Activated T-cell treated with anti-CD3 and anti-CD28 coated beads, Interleukin-2, amount 50 U/mL, for 1 hour (primary cell): ENCODE data around the gene GPHN.

Experiments
- DNase-seq: peaks from one replicate; pipeline ENCODE4 v3.0.0-alpha.2; 2020

The GPHN gene

DNA sequence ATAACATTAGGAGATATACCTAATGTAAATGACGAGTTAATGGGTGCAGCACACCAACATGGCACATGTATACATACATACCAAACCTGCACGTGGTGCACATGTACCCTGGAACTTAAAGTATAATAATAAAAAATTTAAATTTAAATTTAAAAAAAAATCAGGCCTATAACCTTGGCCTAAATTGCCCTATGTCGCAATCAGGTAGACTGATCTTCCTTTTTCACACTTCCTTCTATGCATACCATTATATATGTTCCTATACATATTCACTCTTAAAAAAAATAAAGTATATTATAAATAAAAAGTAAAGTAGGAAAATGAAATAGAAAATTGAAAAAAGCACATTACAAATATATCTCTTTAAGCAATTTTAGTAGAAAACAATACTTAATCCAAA is 563.6 kb downstream of the GPHN start:
- DNase-seq = no peak

DNA sequence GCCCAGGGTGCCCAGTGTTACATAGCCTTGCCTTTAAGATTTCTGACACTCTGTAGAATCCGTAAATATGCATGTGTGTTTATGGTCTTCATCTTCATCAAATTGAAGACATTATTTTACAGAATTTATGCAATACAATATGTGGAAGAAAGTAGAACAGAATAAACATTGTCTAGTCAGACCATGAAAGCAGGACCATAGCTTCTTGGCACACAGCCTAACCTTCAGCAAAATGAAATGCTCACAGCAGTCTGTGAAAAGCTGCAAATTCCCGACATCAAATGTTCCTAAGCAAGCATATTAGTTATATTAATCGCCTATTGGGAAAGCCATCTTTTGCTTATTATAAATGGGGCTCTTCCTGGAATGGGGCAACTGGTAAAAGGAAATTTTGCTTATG is 570.0 kb downstream of the GPHN start:
- DNase-seq = no peak

DNA sequence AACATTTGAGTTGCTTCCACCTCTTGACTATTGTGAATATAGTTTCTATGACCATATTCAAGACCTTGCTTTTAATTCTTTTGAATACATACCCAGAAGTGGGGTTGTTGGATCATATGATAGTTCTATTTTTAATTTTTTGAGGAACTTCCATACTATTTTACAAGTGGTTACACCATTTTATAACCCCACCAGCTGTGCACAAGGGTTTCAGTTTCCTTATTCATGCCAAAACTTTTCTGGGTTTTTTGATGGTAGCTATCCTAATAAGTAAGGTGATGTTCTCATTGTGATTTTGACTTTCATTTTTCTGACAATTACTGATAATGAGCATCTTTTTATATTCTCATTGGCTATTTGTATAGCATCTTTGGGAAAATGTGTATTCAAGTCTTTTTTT is 571.9 kb downstream of the GPHN start:
- no peak for DNase-seq

DNA sequence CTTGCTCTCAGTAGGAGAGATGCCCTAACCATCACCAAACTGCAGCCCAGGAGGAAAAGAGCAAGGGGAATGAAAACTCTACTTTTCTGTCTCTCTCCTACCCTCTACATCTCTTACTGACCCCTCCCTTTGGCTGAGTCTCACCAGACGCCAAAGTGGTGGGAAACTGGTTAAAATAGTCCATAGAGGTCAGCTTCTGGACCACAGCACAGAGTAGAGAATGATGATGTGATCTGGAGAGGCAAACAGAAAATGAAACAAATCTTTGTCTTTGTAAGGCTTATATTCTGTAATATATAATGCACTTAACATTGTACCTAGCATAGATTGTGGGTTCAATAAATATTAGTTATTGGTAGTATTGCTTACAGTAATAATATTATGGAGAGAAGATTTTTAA is 600.3 kb downstream of the GPHN start:
- no peak for DNase-seq

DNA sequence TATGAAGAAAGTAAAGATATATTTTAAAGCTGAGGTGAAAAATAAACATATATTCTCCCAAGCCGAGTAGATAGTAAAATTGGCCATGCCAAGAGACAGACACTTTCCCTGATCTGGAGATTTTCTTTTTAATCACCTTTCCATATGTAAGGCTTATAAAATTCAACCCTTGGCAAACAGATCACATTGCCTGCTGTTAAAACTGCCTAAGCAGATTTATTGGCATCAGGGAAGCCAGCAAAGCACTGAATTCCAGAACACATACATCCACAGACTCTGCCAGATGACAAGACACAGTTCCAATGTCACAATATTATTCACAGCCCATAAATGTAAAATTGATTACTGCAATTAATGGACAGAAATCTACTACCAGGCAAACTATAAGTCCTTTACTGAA is 603.1 kb downstream of the GPHN start:
- no peak for DNase-seq

DNA sequence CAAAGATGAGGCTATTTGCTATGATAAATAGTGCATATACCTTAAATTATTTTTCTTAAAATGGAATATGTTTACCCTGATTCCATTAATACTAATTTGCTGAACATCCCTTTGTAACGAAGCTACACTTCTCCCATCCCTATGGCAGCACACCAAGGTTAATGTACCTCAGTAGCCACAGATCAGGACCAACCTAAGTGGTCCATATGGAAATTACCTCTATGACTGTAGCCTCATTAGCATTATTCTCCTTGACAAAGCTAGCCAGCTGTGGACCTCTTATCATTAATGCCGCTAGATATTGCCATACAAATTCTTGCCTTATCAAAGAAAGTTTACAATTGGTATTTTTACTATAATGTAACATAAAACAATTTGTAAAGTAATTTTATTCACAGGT is 604.4 kb downstream of the GPHN start:
- DNase-seq = no peak

DNA sequence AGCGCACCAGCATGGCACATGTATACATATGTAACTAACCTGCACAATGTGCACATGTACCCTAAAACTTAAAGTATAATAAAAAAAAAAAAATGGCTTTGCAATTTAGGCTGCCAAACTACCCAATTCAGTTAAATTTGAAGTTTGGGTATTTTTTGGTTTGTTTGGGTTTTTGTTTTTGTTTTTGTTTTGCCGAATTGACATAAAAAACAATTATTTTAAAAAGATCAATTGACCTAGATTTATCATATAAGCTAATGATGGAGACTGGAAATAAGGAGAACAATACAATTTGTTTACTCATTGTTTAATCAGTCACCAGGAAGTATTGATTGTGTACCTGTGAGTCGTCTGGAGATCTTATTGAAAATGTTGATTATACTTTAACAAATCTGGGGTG is 619.2 kb downstream of the GPHN start:
- no peak for DNase-seq

DNA sequence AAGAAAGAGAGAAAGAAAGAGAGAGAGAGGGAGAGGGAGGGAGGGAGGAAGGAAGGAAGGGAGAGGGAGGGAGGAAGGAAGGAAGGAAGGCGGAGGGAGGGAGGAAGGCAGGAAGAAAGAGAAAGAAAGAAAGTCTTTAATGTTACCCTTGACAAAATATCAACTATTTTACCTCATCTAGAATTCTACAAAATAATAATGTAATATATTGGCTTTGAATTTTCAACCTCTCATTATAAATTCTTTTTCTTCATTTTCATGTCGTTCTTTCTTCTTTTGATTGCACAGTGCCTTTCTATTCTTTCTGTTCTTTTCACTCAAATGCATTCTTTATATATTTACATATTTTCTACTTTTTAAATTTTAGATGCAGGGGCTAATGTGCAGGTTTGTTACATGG is 621.8 kb downstream of the GPHN start:
- DNase-seq = no peak

DNA sequence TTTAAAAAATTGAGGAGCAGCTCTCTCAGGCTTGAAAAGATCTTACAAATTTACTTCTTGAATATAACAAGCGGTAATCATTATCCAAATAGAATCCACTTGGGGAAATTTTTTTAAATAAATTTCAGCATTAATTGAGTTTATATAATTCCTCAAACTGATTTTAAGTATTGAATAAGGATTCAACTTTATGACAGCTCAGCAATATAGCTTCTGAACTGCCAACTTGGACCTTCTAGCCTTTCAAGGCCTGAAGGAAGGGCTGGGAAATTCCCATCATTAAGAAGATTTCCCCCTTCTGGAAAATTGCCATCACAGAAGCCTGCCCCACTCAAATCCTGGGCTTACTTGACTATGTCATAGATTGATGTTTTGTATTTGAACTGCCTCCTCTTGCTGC is 623.7 kb downstream of the GPHN start:
- DNase-seq = no peak

DNA sequence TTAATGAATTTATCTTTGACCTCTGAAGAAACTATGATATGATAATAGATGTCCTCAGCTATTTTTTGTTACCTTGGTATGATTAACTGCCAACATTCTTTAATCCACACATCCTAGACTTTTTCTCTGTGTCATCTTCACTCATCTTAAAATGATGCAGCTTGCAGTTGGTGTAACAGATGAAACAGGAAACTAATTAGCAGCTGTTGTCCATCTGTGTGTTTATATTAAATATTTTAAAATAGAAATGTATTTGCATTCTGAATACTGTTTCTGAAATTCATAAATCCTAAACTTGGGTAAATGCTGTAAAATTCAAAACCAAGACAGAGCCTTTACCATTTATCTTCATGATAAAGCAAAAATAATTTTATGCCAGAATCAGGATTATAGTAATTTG is 625.2 kb downstream of the GPHN start:
- DNase-seq = no peak

DNA sequence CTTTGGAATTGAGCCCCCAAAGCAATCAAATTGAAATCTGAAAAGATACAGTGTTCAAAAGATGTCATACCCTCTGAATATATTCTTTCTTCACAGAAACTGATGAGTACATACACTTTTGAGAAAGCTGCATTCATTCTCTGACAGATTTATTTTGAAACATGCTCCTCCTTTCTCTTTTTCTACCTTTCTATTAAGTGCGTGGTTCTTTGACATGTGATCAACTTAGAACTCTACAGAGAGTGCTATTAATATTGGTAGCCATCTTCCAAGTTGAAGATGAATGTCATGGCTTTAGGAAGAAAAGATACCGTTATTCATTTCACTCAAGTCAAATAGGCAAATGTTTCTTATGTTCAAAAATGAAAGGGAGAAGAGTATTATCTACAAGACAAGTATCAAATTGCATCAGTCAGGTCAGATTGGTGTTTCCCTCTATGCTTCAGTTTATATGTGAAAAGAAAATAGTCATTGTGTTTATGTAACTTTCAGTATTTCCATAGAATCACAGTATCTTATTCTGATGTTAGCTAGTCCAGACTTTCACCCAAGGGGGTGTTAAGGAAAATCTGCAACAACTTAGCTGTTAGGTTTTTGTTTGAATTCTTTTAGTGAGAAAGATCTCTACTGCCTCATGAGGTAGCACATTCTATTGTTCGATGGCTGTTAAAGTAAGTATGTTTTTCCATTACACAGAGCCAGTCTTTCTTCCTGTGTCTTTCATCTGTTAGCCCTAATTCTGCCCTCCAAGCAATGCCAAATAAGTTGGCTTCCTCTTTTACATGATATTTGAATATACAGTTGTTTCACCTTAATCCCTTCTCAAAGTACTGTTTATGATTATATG is 625.9 kb downstream of the GPHN start:
- DNase-seq = no peak

DNA sequence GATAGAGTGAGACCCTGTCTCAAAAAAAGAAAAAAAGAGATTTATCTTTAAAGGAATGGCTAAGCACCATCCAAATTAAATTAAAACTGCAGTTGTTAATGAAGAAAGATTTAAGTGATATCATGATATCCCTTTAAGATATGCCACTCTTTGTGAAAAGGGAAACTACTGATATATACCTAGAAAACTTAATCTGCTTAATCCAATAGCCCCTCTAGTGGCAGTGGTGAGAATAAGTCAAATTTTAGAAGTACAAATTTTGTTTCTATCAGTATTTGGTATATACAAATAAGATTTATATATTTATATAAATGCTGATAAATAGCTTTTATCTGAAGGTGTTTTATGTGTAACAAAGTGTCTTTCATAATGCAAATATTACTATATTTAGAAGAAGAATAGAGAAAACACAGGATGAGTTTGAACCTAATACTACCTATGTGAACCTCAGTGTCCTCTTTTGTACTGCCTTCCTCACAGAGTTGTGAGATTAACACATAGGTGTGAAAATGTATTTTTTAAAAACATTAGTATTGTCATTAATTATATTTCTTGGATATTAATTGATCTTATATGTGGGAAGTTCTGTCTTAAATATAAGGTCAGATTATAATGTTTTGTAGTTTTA is 629.9 kb downstream of the GPHN start:
- DNase-seq = no peak

DNA sequence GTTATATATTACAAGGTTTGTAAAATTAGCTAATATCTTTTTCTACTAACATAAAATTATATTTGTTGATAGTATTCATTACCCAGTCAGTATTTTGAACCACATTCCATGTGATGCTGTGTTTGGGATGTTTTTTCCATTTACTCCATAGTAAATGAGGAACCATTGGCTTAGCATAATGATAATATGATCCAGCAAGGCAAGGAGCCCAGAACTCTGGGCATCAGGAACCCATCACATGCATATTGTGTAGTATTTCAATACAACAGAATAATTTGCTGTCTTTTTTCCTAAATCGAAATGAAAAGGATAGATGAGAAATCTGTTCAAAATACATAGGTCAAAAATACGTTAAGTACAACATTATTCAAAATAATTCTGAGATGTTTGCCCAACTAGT is 632.6 kb downstream of the GPHN start:
- no peak for DNase-seq

DNA sequence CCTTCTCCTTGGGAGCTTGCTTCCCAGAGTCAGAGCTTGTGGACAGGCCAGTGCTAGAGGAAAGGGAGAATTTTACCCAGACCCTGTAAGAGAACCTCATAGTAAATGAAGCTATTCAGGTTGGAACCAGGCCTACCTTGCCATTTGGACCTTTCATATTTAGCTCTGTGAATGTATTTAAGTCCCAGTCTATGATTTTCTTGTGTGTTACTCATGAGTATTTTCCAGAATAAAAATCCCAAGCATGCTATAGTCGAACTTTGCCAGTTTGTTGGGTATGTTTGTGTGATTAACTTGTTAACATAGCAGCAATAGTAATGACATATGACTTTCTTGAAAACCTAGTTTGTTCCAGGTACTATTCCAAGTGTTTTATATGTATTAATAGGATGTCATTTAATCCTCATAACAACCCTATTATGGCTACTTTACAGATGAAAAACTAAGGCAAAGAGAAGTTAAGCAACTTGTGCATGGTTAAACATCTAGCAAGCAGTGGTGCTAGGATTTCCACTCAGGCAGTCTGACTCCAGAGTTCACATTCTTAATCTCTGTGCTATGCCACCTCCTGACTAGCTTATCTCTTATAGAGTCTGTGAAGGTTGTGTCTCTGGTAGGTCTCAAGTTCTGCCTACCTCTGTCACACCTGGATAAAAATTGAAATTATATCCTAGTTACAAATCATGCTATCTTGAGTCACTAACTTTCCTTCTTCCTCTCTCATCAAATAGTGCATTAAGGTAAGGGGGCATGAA is 633.4 kb downstream of the GPHN start:
- DNase-seq = no peak

DNA sequence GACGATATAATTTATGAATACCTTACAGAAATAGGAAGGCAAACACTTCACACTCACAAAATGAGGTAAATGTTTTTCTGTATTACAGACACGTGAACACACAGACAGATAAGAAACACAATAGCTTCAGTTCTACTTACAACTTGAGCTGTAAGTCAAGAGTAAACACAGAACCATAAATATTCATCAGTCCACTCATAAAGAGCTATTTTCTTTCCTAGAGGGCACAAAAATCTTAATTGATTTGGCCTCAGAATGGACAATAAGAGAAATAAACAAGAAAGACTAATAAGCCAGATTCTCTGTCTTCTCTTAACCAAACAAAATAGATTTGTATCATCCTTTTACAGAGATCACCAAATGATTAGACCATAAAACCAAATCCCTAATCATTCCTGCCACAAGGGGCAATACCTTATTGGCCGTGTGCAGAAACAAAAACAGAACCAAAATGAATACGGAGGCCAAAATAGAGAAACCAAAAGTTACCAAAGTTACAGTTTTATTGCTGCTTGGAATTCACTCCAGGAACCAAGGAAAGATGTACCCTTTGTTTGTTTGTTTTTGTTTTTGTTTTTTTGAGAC is 643.2 kb downstream of the GPHN start:
- no peak for DNase-seq

DNA sequence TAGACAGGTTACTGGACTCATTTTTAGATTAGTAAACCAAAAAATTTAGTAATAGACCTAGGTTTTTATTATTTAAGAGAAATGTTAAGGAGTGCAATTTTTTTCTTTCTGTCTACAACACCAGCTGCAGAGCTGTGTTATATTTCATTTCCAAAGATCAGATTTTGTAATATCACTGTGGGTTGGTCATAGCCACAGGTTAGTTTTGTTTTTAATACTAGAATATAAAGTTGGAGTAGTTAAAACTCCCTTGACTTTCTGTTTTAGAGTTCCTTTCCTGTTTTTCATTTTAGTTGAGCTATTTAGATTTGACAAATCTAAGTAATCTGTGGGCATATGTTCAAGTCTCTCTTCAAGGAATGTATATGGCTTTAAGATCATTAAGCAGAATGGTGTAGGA is 650.6 kb downstream of the GPHN start:
- DNase-seq = no peak

DNA sequence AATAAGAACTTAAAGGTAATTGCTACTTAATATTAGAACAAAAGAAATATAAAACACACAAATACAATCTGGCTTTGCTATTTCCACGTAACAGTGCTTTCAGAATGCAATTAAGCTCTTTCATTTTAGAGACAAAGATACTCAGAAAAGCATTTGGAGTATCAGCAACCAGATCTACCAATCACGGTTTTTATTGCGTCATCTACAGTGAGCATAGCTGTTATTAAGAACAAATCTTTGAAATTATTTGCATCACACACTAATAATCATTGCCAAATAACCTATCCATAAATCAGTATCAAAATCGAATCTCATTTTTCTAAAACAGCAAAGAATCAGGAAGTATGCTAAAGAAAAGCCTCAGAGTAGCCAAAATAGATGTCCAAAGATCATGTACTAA is 654.4 kb downstream of the GPHN start:
- no peak for DNase-seq

DNA sequence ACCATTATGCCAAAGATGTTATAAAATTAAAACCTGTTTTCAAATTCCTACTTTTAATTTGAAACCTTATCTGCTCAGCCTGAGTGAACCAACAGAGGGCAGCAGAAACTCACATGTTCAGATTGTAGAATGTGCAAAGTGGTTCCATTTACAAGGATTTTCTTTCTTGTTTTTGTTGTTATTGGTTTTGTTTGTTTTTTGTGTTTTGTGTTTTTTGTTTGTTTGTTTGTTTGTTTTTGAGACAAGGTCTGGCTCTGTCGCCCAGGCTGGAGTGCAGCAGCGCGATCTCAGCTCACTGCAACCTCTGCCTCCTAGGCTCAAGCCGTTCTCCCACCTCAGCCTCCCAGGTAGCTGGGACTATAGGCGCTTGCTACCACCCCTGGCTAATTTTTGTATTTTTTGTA is 658.5 kb downstream of the GPHN start:
- no peak for DNase-seq

DNA sequence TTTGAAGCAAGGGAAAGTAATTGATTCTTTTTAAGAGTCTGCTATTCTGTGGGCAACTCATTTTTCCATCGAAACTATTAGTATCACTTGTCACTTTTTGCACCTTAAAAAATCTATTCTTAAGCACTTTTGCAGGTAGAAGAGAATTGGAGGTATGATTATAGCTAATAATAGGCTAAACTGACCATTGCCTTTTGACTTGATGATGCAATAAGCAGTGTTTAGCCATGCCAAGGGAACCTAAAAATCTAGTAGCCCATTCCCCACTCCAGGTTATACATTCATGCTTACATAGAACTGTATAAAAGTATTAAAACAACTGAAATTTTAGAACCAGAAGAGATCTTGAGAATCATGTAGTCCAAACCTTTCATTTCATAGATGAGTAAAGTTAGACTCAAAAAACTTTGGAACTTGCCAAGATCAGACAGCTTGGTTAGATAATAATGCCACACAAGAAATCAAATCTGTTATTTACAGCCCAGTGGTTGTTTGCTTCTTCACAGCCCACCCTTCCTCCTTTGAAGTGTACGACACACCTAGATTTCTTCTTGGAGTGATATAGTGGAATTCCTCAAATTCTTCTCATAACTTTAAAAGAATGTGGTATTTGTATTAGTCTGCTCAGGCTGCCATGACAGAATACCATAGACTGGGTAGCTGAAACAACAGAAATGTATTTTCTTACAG is 659.6 kb downstream of the GPHN start:
- no peak for DNase-seq

DNA sequence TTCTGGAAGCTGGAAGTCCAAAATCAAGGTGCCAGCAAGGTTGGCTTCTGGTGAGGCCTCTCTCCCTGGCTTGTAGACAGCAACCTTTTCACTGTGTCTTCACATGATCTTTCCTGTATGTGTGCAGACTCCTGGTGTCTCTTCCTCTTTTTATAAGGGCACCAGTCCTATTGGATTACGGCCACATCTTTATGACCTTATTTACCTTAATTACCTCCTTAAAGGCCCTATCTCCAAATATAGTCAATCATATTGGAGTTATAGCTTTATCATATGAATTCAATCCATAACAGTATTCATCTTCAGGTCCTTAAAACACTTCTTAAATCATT is 660.1 kb downstream of the GPHN start:
- DNase-seq = no peak

DNA sequence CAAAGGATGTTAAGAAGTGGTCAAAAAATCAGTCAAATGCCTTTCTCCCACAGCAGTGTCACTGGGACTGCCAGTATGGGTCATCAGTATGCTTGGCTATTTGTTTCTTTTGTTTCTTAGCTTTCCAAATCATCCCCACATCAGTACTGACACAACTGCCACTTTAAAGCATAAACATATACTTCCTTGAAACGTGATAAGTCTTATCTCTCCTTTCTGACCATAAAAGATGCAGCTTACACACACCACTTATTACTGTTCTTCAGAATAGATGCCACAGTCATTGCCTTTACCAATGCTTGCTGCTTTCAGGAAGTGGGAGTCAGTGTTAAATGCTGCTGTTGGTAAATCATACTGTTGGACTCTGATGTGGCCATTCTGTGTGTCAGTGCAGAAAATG is 662.7 kb downstream of the GPHN start:
- DNase-seq = no peak

DNA sequence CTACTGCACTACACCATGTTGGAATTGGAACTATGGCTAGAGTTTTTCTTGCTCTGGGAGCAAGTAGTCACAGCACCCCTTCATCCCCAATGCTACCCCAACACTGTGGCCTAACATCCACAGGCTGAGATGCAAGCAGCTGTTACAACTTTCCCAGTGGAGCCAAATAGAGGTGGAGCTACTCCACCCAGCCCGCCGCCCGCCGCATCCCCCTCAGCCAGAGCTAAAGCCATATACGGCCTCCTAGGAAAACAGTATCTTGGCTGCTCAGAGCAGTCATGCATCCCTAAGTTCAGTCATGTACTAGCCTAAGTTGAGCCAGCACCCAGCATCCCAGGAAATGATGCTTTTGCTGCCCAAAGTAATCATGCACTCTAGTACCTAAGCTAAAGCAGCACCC is 664.1 kb downstream of the GPHN start:
- DNase-seq = no peak

DNA sequence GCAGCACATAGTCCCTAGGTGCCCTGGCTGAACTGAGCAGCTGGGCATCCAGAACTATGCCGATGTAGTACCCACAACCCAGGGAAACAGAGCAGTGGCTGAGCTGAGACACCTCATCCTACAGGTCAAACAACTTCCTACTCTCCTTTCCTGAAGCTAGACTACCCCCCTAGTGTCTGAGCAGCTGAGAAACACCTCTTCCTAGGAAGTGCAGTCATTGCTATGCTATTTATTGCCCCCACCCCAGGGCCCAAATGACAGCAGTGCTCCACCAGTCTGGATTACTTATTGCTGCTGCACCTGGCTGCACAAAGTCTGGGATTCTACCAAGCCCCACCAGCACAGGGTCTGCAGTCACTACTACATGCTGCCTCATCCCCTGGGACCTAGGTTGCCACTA is 664.6 kb downstream of the GPHN start:
- no peak for DNase-seq
